Fibroblast of mammary gland (primary cell): Measurements from ENCODE around the gene GTF2H3.

Experiments
- DNase-seq: peaks from one replicate; pipeline ENCODE4 v3.0.0-alpha.2; 2010; ENCODE audit warnings: low read depth
- H3K4me3 ChIP-seq: 2 replicates; pipeline ENCODE4 v1.5.1; 2011; ENCODE audit warnings: low read depth, mild to moderate bottlenecking, low read length, moderate library complexity; ENCODE audit not compliant: control insufficient read depth
- CTCF ChIP-seq: conservative IDR thresholded peaks from 2 replicates; pipeline ENCODE4 v1.5.1; 2011; ENCODE audit warnings: low read depth, low read length, inconsistent platforms; ENCODE audit not compliant: control insufficient read depth, insufficient read depth

Gene GTF2H3

GRCh38 chr12:123678981-123679380 lies 45.4 kb downstream of the GTF2H3 start:
- no peak for TF ChIP-seq CTCF
- no peak for DNase-seq
- no peak overlapping the region for H3K4me3 ChIP-seq

- DNase-seq, result no peak
- no peak for TF ChIP-seq CTCF
- H3K4me3 ChIP-seq, result no peak overlapping the region
Observed at GRCh38 chr12:123681605-123682004, 48.0 kb downstream of the GTF2H3 start.

DNA sequence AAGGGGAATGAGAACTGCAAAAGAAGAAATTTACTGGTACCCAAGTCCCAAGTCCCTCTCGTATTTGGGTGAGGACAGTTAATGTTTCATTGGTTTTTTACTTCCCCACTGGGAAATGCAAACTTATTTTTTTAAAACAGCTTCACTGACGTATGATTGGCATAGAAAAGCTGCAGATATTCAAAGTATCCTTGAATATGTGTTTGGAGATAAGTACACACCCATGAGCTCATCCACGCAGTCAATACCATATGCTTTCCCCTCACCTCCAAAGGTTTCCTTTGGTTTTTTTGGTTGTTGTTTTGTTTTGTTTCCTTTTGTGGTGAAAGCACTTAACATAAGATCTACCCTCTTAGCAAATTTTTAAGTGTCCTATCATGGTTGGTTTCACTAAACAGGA lies 50.3 kb downstream of the GTF2H3 start:
- no peak for DNase-seq
- no peak for TF ChIP-seq CTCF
- no peak overlapping the region for H3K4me3 ChIP-seq

- no peak overlapping the region for H3K4me3 ChIP-seq
- no peak for TF ChIP-seq CTCF
- DNase-seq, result no peak
Observed at GRCh38 chr12:123686636-123687190, 53.1 kb downstream of the GTF2H3 start.

- DNase-seq, result no peak
- no peak overlapping the region for H3K4me3 ChIP-seq
- no peak for TF ChIP-seq CTCF
Observed at GRCh38 chr12:123690191-123690840, 56.7 kb downstream of the GTF2H3 start.

DNA sequence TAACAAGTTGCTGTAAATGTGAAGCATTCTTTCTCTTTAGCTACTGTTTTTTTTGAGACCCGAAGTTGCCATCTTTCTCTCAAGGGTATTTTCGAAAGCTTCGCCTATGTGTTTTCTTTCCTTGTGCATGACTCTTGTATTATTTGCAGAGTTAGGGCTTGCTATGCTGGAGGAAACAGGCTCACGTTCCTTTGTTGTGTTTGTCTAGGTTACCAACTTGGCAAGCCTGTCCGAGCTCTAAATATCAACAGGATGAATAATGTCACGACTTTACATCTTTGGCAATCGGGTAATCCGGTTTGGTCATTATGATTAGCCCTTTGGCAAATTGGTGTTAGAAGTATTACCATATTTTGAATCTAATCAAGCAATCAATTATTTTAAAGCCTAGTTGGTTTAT lies 62.6 kb downstream of the GTF2H3 start:
- no peak for DNase-seq
- TF ChIP-seq CTCF, result no peak

More for the DNA sequence above, 62.6 kb downstream of the GTF2H3 start:
- no peak overlapping the region for H3K4me3 ChIP-seq
